Natural killer cell (primary cell): Measurements from ENCODE around the gene WHRN. TPM values are rescaled to one million over a fixed set of nuclear protein-coding genes. Genes with fewer than 3 reads are reported as not detected.
A peak's percentile ranks its signal among the peaks of the same experiment; 100 is the strongest.

Source experiments
- ATAC-seq, 3 donors: fragments of 150-1000 bp in 2 of 3; fragments of 200-7000 bp in 1 of 3; cut with Tn5 transposase; 1 replicate in 1 of 3; 2 replicates in 2 of 3; pipeline ENCODE4 v1.10.0; 2021; ENCODE audit warnings: mild to moderate bottlenecking in 2 of 3, moderate library complexity in 2 of 3
- DNase-seq, 2 donors: peaks; one replicate each; pipeline versions ENCODE4 v3.0.0 to v3.0.0-alpha.2; 2013 to 2021; ENCODE audit warnings: mixed read lengths in 1 of 2
- H3K27ac ChIP-seq: one replicate; pipeline ENCODE4 v1.5.1; 2013; ENCODE audit warnings: mild to moderate bottlenecking, low read length
- H3K27me3 ChIP-seq: one replicate; pipeline ENCODE4 v1.6.1; 2013; ENCODE audit warnings: low read length; ENCODE audit not compliant: control insufficient read depth, insufficient read depth
- H3K36me3 ChIP-seq: one replicate; pipeline ENCODE4 v1.6.1; 2013; ENCODE audit warnings: low read length; ENCODE audit not compliant: control insufficient read depth, insufficient read depth
- H3K4me1 ChIP-seq: one replicate; pipeline ENCODE4 v1.6.1; 2013; ENCODE audit warnings: low read length; ENCODE audit not compliant: control insufficient read depth, insufficient read depth
- H3K4me3 ChIP-seq: one replicate; pipeline ENCODE4 v1.5.1; 2013; ENCODE audit warnings: low read length
- H3K9me3 ChIP-seq: one replicate; pipeline ENCODE4 v1.6.1; 2013; ENCODE audit warnings: low read length; ENCODE audit not compliant: control insufficient read depth, insufficient read depth
- H3K27ac Mint-ChIP-seq, 2 donors: one replicate each; pipeline ENCODE4 v1.8.0; 2022; ENCODE audit warnings: mild to moderate bottlenecking in 2 of 2, mixed read lengths in 2 of 2, moderate library complexity in 1 of 2
- H3K27me3 Mint-ChIP-seq, 2 donors: one replicate each; pipeline ENCODE4 v1.8.0; 2022; ENCODE audit warnings: low read depth in 2 of 2, mixed read lengths in 2 of 2
- H3K36me3 Mint-ChIP-seq: one replicate; pipeline ENCODE4 v1.8.0; 2022; ENCODE audit warnings: mixed read lengths
- H3K4me1 Mint-ChIP-seq, 2 donors: one replicate each; pipeline ENCODE4 v1.8.0; 2022; ENCODE audit warnings: mixed read lengths in 2 of 2
- H3K4me3 Mint-ChIP-seq: one replicate; pipeline ENCODE4 v1.8.0; 2022; ENCODE audit warnings: mild to moderate bottlenecking, moderate library complexity, mixed read lengths
- H3K9me3 Mint-ChIP-seq, 2 donors: one replicate each; pipeline ENCODE4 v1.8.0; 2022; ENCODE audit warnings: mixed read lengths in 2 of 2
- WGBS: methylation state at CpG from one replicate; pipeline ENCODE4 v1.1.7; 2013; ENCODE audit warnings: missing lambda C conversion rate; ENCODE audit not compliant: insufficient coverage; 5-methylcytosine and 5-hydroxymethylcytosine counted together
- intact Hi-C: fragments of 100-400 bp; cut with micrococcal nuclease; formaldehyde crosslinking; loops from one replicate; pipeline ENCODE4 v1.14.2; 2022
- total RNA-seq, 4 donors: library from RNA; stranded (reverse); fragments of 120-200 nt in 1 of 4; gene quantifications; one replicate each; pipeline versions ENCODE4 v1.2.3 to v1.2.4, GENCODE V29; 2013 to 2022
- TF ChIP-seq, protein P1 (sequence below): fragments of 200-600 bp; IDR thresholded peaks from one replicate; pipeline ENCODE4 v1.8.0; 2022; ENCODE audit warnings: antibody characterized with exemption

The WHRN gene
- total RNA-seq, 3 donors from 2014 or later (not counting 1 experiment from before 2014, with no cell fraction given), result 29.8 to 90.6 (median 36.8) TPM

- H3K4me3 Mint-ChIP-seq, result peak overlapping the region; percentile 97
- no peaks in the 10 kb centered on the region for H3K27me3 ChIP-seq
- no peaks in the 10 kb centered on the region for H3K27me3 Mint-ChIP-seq
- H3K4me1 Mint-ChIP-seq, result peaks cover 86 to 91% of the 10 kb centered on the region in 2 donors
- peak overlapping the region; percentile 79 to 98 for H3K27ac Mint-ChIP-seq
- H3K9me3 ChIP-seq, result no peaks in the 10 kb centered on the region
- TF ChIP-seq, protein P1, sequence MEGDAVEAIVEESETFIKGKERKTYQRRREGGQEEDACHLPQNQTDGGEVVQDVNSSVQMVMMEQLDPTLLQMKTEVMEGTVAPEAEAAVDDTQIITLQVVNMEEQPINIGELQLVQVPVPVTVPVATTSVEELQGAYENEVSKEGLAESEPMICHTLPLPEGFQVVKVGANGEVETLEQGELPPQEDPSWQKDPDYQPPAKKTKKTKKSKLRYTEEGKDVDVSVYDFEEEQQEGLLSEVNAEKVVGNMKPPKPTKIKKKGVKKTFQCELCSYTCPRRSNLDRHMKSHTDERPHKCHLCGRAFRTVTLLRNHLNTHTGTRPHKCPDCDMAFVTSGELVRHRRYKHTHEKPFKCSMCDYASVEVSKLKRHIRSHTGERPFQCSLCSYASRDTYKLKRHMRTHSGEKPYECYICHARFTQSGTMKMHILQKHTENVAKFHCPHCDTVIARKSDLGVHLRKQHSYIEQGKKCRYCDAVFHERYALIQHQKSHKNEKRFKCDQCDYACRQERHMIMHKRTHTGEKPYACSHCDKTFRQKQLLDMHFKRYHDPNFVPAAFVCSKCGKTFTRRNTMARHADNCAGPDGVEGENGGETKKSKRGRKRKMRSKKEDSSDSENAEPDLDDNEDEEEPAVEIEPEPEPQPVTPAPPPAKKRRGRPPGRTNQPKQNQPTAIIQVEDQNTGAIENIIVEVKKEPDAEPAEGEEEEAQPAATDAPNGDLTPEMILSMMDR, result no peak
- no CpG with 5 or more reads among the region's 1 CpG for WGBS
- ATAC-seq (no peak), DNase-seq (peak in 1 of 2 donors; percentile 39)
- peak overlapping the region; percentile 100 for H3K27ac ChIP-seq
- H3K36me3 Mint-ChIP-seq, result peaks cover 15% of the 10 kb centered on the region
- intact Hi-C loops, result loop anchor here (10.0 kb wide), 1 partner anchor 810 kb away; no protein-coding TSS in a partner anchor
- H3K36me3 ChIP-seq, result peaks cover 35% of the 10 kb centered on the region
- peaks cover 76% of the 10 kb centered on the region for H3K4me1 ChIP-seq
- H3K4me3 ChIP-seq, result peak overlapping the region; percentile 88
- no peaks in the 10 kb centered on the region for H3K9me3 Mint-ChIP-seq
These were observed 120.9 kb downstream of the WHRN start for GRCh38 chr9:114384341-114384740.

DNA sequence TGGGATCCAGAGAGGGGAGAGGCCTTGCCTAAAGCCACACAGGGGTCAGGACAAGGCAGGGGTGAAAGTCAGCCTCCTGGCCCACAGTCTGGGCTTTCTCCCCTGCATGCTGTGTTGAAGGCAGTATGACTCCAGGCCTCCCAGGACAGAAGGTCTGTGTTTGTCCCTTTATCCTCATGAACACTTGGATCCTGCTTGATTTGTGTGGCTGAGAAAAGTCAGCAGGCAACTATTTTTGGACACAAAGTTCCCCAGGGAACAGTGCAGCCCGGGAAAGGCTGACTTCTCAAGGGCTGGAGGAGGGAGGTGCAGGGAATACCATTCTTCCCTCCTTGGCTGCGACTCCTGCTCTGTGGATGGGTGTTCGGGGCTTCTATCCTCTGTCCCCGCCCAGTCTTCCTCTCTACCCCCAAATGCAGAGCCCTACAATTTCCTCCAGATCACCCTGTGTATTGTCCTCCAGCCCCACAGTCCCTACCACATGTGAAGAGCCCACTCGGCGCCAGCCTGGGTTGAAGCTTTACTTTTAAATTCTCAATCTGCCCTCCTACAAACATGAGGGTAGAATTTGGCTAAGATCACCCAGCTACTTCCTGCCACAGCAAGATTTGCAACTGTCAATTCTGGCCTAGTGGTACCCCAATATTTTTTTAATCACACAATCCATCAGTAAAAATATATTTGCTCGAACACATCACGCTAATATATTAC, 121.6 kb downstream of the WHRN start:
- DNase-seq (peak in 1 of 2 donors; percentile 59), ATAC-seq (no peak)
- H3K36me3 ChIP-seq, result peaks cover 41% of the 10 kb centered on the region
- H3K9me3 ChIP-seq, result no peaks in the 10 kb centered on the region
- Mint-ChIP-seq H3K36me3 (peaks cover 15% of the 10 kb centered on the region), H3K27ac (peak overlapping the region; percentile 79 to 98), H3K9me3 (no peaks in the 10 kb centered on the region), H3K4me3 (peak overlapping the region; percentile 97), H3K4me1 (peaks cover 85 to 90% of the 10 kb centered on the region in 2 donors), H3K27me3 (no peaks in the 10 kb centered on the region)
- peak overlapping the region; percentile 100 for H3K27ac ChIP-seq
- TF ChIP-seq, protein P1, result no peak
- intact Hi-C loops, result loop anchor here (10.0 kb wide), 1 partner anchor 809 kb away; no protein-coding TSS in a partner anchor
- 2% methylated on average over 6 of the region's 8 CpGs for WGBS
- H3K4me1 ChIP-seq, result peaks cover 76% of the 10 kb centered on the region
- H3K4me3 ChIP-seq, result peak overlapping the region; percentile 34
- H3K27me3 ChIP-seq, result no peaks in the 10 kb centered on the region

DNA sequence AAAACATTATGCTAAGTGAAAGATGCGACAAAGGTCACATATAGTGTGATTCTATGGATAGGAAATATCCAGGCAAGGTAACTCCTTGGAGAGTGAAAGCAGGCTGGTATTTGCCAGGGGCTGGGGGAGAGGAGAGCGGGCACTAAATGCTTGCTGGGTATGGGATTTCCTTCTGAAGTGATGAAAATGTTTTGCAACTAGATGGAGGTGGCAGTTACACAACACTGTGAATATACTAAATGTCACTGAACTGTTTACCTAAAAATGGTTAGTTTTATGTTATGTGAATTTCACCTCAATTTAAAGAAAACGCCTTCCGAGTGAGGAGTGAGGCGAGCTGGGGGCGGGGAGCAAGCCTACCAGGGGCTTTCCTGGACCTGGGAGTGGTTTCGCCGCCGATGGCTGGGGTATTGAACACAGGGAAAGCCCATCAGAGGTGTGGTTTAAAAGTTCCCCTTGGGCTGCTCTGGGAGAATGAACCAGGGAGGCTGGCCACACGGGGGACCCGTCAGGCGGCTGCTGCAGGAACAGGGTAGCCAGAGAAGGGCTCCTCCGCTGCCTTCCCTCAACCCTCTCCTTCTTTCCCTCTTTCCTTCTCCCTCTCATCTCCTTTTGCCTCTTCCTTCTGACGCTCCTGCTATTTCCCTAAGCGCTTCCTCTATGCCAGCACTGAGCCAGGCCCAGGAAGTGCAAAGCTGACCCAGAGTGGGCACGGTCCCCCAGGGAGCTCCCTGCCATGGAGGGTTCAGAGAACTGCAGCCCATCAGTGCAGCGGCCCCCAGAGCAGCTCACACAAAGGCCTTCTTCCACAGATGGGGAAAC, 122.4 kb downstream of the WHRN start:
- DNase-seq (peak; percentile 76 to 94), ATAC-seq (peak; percentile 34 to 55 (median 41))
- 5% methylated on average over 17 of the region's 17 CpGs for WGBS
- intact Hi-C loops, result loop anchor here (10.0 kb wide), 1 partner anchor 808 kb away; no protein-coding TSS in a partner anchor
- H3K36me3 Mint-ChIP-seq, result peaks cover 22% of the 10 kb centered on the region
- H3K27ac ChIP-seq, result peak overlapping the region; percentile 100
- H3K4me1 Mint-ChIP-seq, result peaks cover 85 to 90% of the 10 kb centered on the region in 2 donors
- peak overlapping the region; percentile 79 to 98 for H3K27ac Mint-ChIP-seq
- H3K9me3 ChIP-seq, result no peaks in the 10 kb centered on the region
- H3K36me3 ChIP-seq, result peaks cover 49% of the 10 kb centered on the region
- no peaks in the 10 kb centered on the region for H3K27me3 Mint-ChIP-seq
- H3K4me3 ChIP-seq, result peak overlapping the region; percentile 34
- TF ChIP-seq, protein P1, result no peak
- no peaks in the 10 kb centered on the region for H3K9me3 Mint-ChIP-seq
- peaks cover 76% of the 10 kb centered on the region for H3K4me1 ChIP-seq
- H3K4me3 Mint-ChIP-seq, result peak overlapping the region; percentile 97
- H3K27me3 ChIP-seq, result no peaks in the 10 kb centered on the region
